HepG2 (cell line): ENCODE data around the gene SLC38A3.

Source experiments
- BRF2 ChIP-seq: sonication (generic); formaldehyde crosslinking; IDR thresholded peaks from 2 replicates; pipeline ENCODE4 v1.8.1; 2022; ENCODE audit warnings: mild to moderate bottlenecking, missing genetic modification reagents
- CEBPZ ChIP-seq: IDR thresholded peaks from 2 replicates; pipeline ENCODE4 v1.6.1; 2012; ENCODE audit warnings: low read length, improper control_type of control experiment
- CTCF ChIP-seq: sonication (generic); formaldehyde crosslinking; IDR thresholded peaks from 2 replicates; pipeline ENCODE4 v1.5.0; 2020; ENCODE audit warnings: mild to moderate bottlenecking, missing genetic modification reagents, moderate library complexity
- EZH2 ChIP-seq: conservative IDR thresholded peaks from 2 replicates; pipeline ENCODE4 v1.6.1; 2012; ENCODE audit warnings: mild to moderate bottlenecking, low read depth, low read length, moderate library complexity
- IRX3 ChIP-seq: sonication (generic); formaldehyde crosslinking; IDR thresholded peaks from 2 replicates; pipeline ENCODE4 v1.8.1; 2023; ENCODE audit warnings: mild to moderate bottlenecking, low read depth, missing genetic modification reagents, borderline replicate concordance
- ISL2 ChIP-seq: sonication (generic); formaldehyde crosslinking; IDR thresholded peaks from 2 replicates; pipeline ENCODE4 v1.5.0; 2020; ENCODE audit warnings: missing genetic modification reagents
- NFRKB ChIP-seq: fragments of 450-650 bp; IDR thresholded peaks from 2 replicates; pipeline ENCODE4 v1.6.1; 2017
- POLR2A ChIP-seq, 2 experiments: IDR thresholded peaks; 2 replicates each; pipeline ENCODE4 v1.6.1; 2011; ENCODE audit warnings: low read depth in 2 of 2, low read length in 2 of 2, mild to moderate bottlenecking in 1 of 2, moderate library complexity in 1 of 2; ENCODE audit not compliant: insufficient read depth in 1 of 2
- SCMH1 ChIP-seq: sonication (generic); formaldehyde crosslinking; IDR thresholded peaks from 2 replicates; pipeline ENCODE4 v1.9.0; 2021; ENCODE audit warnings: missing genetic modification reagents, mild to moderate bottlenecking, borderline replicate concordance
- SNAPC5 ChIP-seq: sonication (generic); formaldehyde crosslinking; IDR thresholded peaks from 2 replicates; pipeline ENCODE4 v1.8.1; 2023; ENCODE audit warnings: mild to moderate bottlenecking, missing genetic modification reagents, borderline replicate concordance
- SRSF9 ChIP-seq: fragments of 200-400 bp; formaldehyde crosslinking; IDR thresholded peaks from 2 replicates; pipeline ENCODE4 v1.6.1; 2018; ENCODE audit warnings: borderline replicate concordance, mild to moderate bottlenecking, low read depth, low read length; ENCODE audit not compliant: insufficient read depth, poor library complexity, severe bottlenecking
- UBTF ChIP-seq: sonication (generic); formaldehyde crosslinking; IDR thresholded peaks from 2 replicates; pipeline ENCODE4 v1.4.0; 2020; ENCODE audit warnings: mild to moderate bottlenecking, missing genetic modification reagents
- ZFX ChIP-seq: sonication (generic); formaldehyde crosslinking; IDR thresholded peaks from 2 replicates; pipeline ENCODE4 v1.4.0; 2020; ENCODE audit warnings: mild to moderate bottlenecking, low read depth, missing genetic modification reagents, moderate library complexity

GRCh38 chr3:50215529-50215928, 10.5 kb downstream of the SLC38A3 start:
- TF ChIP-seq CEBPZ (no peak), ISL2 (no peak), CTCF (CRISPR knock-in tag) (no peak), UBTF (CRISPR knock-in tag) (no peak), ZFX (CRISPR knock-in tag) (no peak), SNAPC5 (CRISPR knock-in tag) (no peak), SCMH1 (CRISPR knock-in tag) (no peak), POLR2A (IDR thresholded peaks at IDR 0.05; ENCODE audit: insufficient read depth in 1 of 2, low read depth in 2 of 2, low read length in 2 of 2) (no peak), EZH2 (no peak), NFRKB (no peak), IRX3 (no peak), SRSF9 (no peak), BRF2 (no peak)
